A549 (cell line): ENCODE results near the gene PSMD5.

Source experiments
- BHLHE40 ChIP-seq: IDR thresholded peaks from 2 replicates; pipeline ENCODE4 v1.6.1; 2012; ENCODE audit warnings: low read depth, low read length, inconsistent platforms
- CBX2 ChIP-seq: fragments of 200-600 bp; sonication (generic); IDR thresholded peaks from 2 replicates; pipeline ENCODE4 v1.6.1; 2016; ENCODE audit warnings: low read depth, mild to moderate bottlenecking, borderline replicate concordance
- CTCF ChIP-seq: fragments of >200 bp; sonication (Bioruptor Twin); formaldehyde crosslinking; IDR thresholded peaks from 3 replicates; pipeline ENCODE4 v1.5.1; 2016
- EP300 ChIP-seq, 2 experiments: fragments of >200 bp; sonication (Bioruptor Twin); formaldehyde crosslinking; IDR thresholded peaks; 2 replicates in 1 of 2; 3 replicates in 1 of 2; pipeline ENCODE4 v1.6.1; 2016 to 2017
- MAFK ChIP-seq: fragments of 450-650 bp; IDR thresholded peaks from 2 replicates; pipeline ENCODE4 v1.6.1; 2014; ENCODE audit not compliant: partially characterized antibody
- NPAS2 ChIP-seq: fragments of 250-450 bp; sonication (Bioruptor Pico); IDR thresholded peaks from 2 replicates; pipeline ENCODE4 v1.8.0; 2022; ENCODE audit warnings: mild to moderate bottlenecking, moderate library complexity, borderline replicate concordance
- RAD21 ChIP-seq, 2 experiments: fragments of >200 bp in 1 of 2; sonication (Bioruptor Twin) in 1 of 2; formaldehyde crosslinking in 1 of 2; IDR thresholded peaks in 1 of 2; conservative IDR thresholded peaks in 1 of 2; 2 replicates in 1 of 2; 3 replicates in 1 of 2; pipeline ENCODE4 v1.6.1; 2012 to 2018; ENCODE audit warnings: inconsistent platforms in 1 of 2
- ZFP36 ChIP-seq: fragments of 450-650 bp; IDR thresholded peaks from 2 replicates; pipeline ENCODE4 v1.6.1; 2014; ENCODE audit warnings: borderline replicate concordance; ENCODE audit not compliant: partially characterized antibody
- ZNF302 ChIP-seq: fragments of 250-450 bp; sonication (Bioruptor Pico); IDR thresholded peaks from 2 replicates; pipeline ENCODE4 v1.9.0; 2021; ENCODE audit warnings: inconsistent platforms, mild to moderate bottlenecking, moderate library complexity
- TF ChIP-seq, protein P1 (sequence below): fragments of 450-650 bp; IDR thresholded peaks from 2 replicates; pipeline ENCODE4 v1.6.1; 2014; ENCODE audit warnings: antibody characterized with exemption

DNA sequence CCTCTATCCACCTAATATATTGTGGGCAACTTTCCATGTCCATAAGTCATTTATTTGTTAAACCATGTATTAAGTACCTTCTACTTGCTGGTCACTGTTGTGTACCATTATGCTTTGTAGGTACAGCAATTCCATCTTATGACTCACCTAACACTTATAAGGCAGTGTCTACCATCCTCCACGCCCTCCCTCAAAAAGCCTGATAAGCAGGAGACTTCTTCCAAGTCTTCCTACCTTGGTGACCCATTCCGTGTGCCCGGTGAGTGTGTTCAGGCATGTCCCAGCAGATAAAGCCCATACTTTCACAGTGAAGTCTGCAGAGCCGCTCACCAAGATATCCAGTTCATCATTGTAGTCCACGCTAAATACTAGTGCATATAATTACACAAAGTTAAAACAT, 66.9 kb downstream of the PSMD5 start:
- TF ChIP-seq MAFK = no peak
- TF ChIP-seq CBX2 = no peak
- TF ChIP-seq NPAS2 (CRISPR knock-in tag) = no peak
- no peak for TF ChIP-seq CTCF
- TF ChIP-seq ZNF302 (CRISPR knock-in tag) = no peak
- no peak for TF ChIP-seq EP300 (IDR thresholded peaks at IDR 0.05)
- TF ChIP-seq RAD21 (conservative IDR thresholded peaks at IDR 0.05 in 1 of 2, IDR thresholded peaks at IDR 0.05 in 1 of 2) = no peak
- no peak for TF ChIP-seq BHLHE40
- no peak for TF ChIP-seq ZFP36
- TF ChIP-seq, protein P1, sequence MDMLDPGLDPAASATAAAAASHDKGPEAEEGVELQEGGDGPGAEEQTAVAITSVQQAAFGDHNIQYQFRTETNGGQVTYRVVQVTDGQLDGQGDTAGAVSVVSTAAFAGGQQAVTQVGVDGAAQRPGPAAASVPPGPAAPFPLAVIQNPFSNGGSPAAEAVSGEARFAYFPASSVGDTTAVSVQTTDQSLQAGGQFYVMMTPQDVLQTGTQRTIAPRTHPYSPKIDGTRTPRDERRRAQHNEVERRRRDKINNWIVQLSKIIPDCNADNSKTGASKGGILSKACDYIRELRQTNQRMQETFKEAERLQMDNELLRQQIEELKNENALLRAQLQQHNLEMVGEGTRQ = no peak
